Activated naive CD4-positive, alpha-beta T cell treated with Interleukin-2 at 50 U/mL for 16 hours (primary cell): Measurements from ENCODE around the gene C1GALT1.
"Not testable (repeated sequence)": the region's sequence is repeated elsewhere in the genome, so short reads cannot be mapped to it uniquely, and the experiment has no call there.

Experiments used
- DNase-seq: peaks from one replicate; pipeline ENCODE4 v3.0.0-alpha.2; 2020

Gene C1GALT1

GRCh38 chr7:7182156-7183060, at the start of gene C1GALT1:
Gene C1GALT1, plus strand, starts transcription at chr7:7182544. Its CDS starts 51,776 bp downstream, at chr7:7234320.
- DNase-seq: peak; percentile 98

- DNase-seq: no peak
Observed at GRCh38 chr7:7134046-7134445, 48.3 kb upstream of the C1GALT1 start.

GRCh38 chr7:7135074-7135473, 47.3 kb upstream of the C1GALT1 start:
- DNase-seq: no peak

- not testable (repeated sequence) for DNase-seq
Observed at GRCh38 chr7:7135924-7136323, 46.4 kb upstream of the C1GALT1 start.

- no peak for DNase-seq
Observed at GRCh38 chr7:7136466-7137381, 45.6 kb upstream of the C1GALT1 start.

- DNase-seq: no peak
Observed at GRCh38 chr7:7138897-7139296, 43.4 kb upstream of the C1GALT1 start.

- DNase-seq: not testable (repeated sequence)
Observed at GRCh38 chr7:7143404-7143803, 38.9 kb upstream of the C1GALT1 start.

- not testable (repeated sequence) for DNase-seq
Observed at GRCh38 chr7:7145151-7145550, 37.2 kb upstream of the C1GALT1 start.

GRCh38 chr7:7146837-7147236, 35.5 kb upstream of the C1GALT1 start:
- no peak for DNase-seq

- no peak for DNase-seq
Observed at GRCh38 chr7:7148798-7149481, 33.4 kb upstream of the C1GALT1 start.

GRCh38 chr7:7151285-7151684, 31.1 kb upstream of the C1GALT1 start:
- no peak for DNase-seq

GRCh38 chr7:7151865-7152264, 30.5 kb upstream of the C1GALT1 start:
- DNase-seq: no peak

GRCh38 chr7:7152315-7152714, 30.0 kb upstream of the C1GALT1 start:
- no peak for DNase-seq

- DNase-seq: not testable (repeated sequence)
Observed at GRCh38 chr7:7154355-7154754, 28.0 kb upstream of the C1GALT1 start.

GRCh38 chr7:7156663-7157062, 25.7 kb upstream of the C1GALT1 start:
- no peak for DNase-seq

GRCh38 chr7:7157177-7157886, 25.0 kb upstream of the C1GALT1 start:
- peak; percentile 40 for DNase-seq

GRCh38 chr7:7157887-7158271, 24.5 kb upstream of the C1GALT1 start:
- DNase-seq: no peak

- DNase-seq: no peak
Observed at GRCh38 chr7:7159063-7159658, 23.2 kb upstream of the C1GALT1 start.

GRCh38 chr7:7164591-7164990, 17.8 kb upstream of the C1GALT1 start:
- no peak for DNase-seq

- no peak for DNase-seq
Observed at GRCh38 chr7:7165372-7165771, 17.0 kb upstream of the C1GALT1 start.

GRCh38 chr7:7166318-7166717, 16.0 kb upstream of the C1GALT1 start:
- no peak for DNase-seq

GRCh38 chr7:7169296-7169695, 13.0 kb upstream of the C1GALT1 start:
- no peak for DNase-seq
